OCI-LY1 (cell line): ENCODE results near the gene FNTB.

Source experiments
- H2AFZ ChIP-seq: fragments of 200-600 bp; sonication (generic), shearing (Covaris generic); 2 replicates; pipeline ENCODE4 v1.6.0; 2014; ENCODE audit warnings: antibody characterized with exemption, mild to moderate bottlenecking, low read length
- H3F3A ChIP-seq: fragments of 200-600 bp; sonication (generic), shearing (Covaris generic); 2 replicates; pipeline ENCODE4 v1.6.0; 2014; ENCODE audit warnings: mild to moderate bottlenecking, antibody characterized with exemption, low read length, moderate library complexity; ENCODE audit not compliant: insufficient read depth
- H3K27ac ChIP-seq: fragments of 200-600 bp; sonication (generic); 2 replicates; pipeline ENCODE4 v1.5.1; 2014; ENCODE audit warnings: low read length, mixed run types, mild to moderate bottlenecking, low read depth; ENCODE audit not compliant: poor library complexity, severe bottlenecking
- H3K27me3 ChIP-seq: fragments of 200-600 bp; sonication (generic); 2 replicates; pipeline ENCODE4 v1.6.0; 2014; ENCODE audit warnings: antibody characterized with exemption, mild to moderate bottlenecking, low read length, moderate library complexity; ENCODE audit not compliant: insufficient read depth
- H3K36me3 ChIP-seq: fragments of 200-600 bp; sonication (generic); 2 replicates; pipeline ENCODE4 v1.6.1; 2014; ENCODE audit warnings: mild to moderate bottlenecking, antibody characterized with exemption, low read length, moderate library complexity, mixed read lengths; ENCODE audit not compliant: insufficient read depth
- H3K4me1 ChIP-seq: fragments of 200-600 bp; sonication (generic); 2 replicates; pipeline ENCODE4 v1.5.1; 2014; ENCODE audit warnings: mild to moderate bottlenecking, low read length, moderate library complexity; ENCODE audit not compliant: insufficient read depth, severe bottlenecking
- H3K4me2 ChIP-seq: fragments of 200-600 bp; sonication (generic), shearing (Covaris generic); 2 replicates; pipeline ENCODE4 v1.6.1; 2014; ENCODE audit warnings: low read length
- H3K4me3 ChIP-seq: fragments of 200-600 bp; sonication (generic); 2 replicates; pipeline ENCODE4 v1.5.1; 2014; ENCODE audit warnings: low read length, low read depth, mild to moderate bottlenecking, mixed read lengths; ENCODE audit not compliant: poor library complexity, severe bottlenecking
- H3K79me2 ChIP-seq: fragments of 200-600 bp; shearing (Covaris generic); 2 replicates; pipeline ENCODE4 v1.6.1; 2016; ENCODE audit warnings: mixed run types, low read length, mixed read lengths; ENCODE audit not compliant: insufficient read depth
- H3K9ac ChIP-seq: fragments of 200-600 bp; sonication (generic), shearing (Covaris generic); 2 replicates; pipeline ENCODE4 v1.6.1; 2014; ENCODE audit warnings: mild to moderate bottlenecking, low read length, mixed read lengths
- H3K9me2 ChIP-seq: fragments of 200-600 bp; sonication (generic), shearing (Covaris generic); 2 replicates; pipeline ENCODE4 v1.6.1; 2014; ENCODE audit warnings: low read depth, mild to moderate bottlenecking, low read length, mixed read lengths
- H3K9me3 ChIP-seq: fragments of 200-600 bp; shearing (Covaris generic); 2 replicates; pipeline ENCODE4 v1.6.1; 2014; ENCODE audit warnings: low read length, mixed read lengths
- H4K20me1 ChIP-seq: fragments of 200-600 bp; sonication (generic), shearing (Covaris generic); 2 replicates; pipeline ENCODE4 v1.6.0; 2016; ENCODE audit warnings: mild to moderate bottlenecking, low read length; ENCODE audit not compliant: insufficient read depth
- EZH2 ChIP-seq: fragments of 200-600 bp; sonication (generic), shearing (Covaris generic); IDR thresholded peaks from 2 replicates; pipeline ENCODE4 v1.8.0; 2017; ENCODE audit warnings: borderline replicate concordance, mixed run types, mild to moderate bottlenecking, antibody characterized with exemption, low read length, moderate library complexity, mixed read lengths
- TF ChIP-seq, protein P1 (sequence below): fragments of 200-600 bp; sonication (generic), shearing (Covaris generic); IDR thresholded peaks from 2 replicates; pipeline ENCODE4 v1.5.1; 2017; ENCODE audit warnings: mild to moderate bottlenecking, antibody characterized with exemption, low read length, moderate library complexity, mixed read lengths

FNTB gene

DNA sequence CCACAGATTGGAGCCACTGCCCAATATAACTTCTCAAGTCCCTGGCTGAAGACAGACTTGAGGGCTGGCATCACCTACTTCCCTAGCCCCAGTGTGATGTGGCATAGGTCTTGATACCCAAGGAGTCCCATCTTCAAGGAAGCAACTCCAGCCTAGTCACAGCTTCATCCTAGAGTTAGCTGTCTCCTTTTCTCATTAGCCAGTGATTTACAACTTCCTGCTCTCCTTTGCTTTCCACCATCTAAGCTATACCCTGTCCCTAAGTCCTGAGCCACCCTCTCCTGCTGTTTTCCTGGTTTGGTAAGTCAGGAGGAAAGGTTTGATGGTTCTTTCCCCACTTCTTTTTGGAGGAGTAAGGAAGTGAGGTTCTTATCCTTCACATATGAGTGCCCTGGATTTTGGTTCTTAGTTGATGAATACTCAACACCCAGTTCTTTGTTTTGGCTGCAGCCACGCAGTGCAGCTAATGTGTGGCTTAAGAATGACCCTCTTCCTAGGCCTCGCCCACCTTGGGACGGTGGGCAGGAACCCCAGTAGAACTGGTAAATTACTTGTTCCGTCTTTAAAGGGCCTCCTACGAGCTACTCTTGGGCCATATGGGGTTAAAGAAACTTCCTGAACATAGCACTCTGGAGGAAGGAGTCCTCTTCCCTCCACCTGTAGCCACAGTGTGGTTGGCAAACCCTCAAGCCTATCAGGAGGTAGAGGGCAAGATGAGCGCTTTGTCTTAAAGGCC lies 40.2 kb upstream of the FNTB start:
- H2AFZ ChIP-seq: no peak overlapping the region

DNA sequence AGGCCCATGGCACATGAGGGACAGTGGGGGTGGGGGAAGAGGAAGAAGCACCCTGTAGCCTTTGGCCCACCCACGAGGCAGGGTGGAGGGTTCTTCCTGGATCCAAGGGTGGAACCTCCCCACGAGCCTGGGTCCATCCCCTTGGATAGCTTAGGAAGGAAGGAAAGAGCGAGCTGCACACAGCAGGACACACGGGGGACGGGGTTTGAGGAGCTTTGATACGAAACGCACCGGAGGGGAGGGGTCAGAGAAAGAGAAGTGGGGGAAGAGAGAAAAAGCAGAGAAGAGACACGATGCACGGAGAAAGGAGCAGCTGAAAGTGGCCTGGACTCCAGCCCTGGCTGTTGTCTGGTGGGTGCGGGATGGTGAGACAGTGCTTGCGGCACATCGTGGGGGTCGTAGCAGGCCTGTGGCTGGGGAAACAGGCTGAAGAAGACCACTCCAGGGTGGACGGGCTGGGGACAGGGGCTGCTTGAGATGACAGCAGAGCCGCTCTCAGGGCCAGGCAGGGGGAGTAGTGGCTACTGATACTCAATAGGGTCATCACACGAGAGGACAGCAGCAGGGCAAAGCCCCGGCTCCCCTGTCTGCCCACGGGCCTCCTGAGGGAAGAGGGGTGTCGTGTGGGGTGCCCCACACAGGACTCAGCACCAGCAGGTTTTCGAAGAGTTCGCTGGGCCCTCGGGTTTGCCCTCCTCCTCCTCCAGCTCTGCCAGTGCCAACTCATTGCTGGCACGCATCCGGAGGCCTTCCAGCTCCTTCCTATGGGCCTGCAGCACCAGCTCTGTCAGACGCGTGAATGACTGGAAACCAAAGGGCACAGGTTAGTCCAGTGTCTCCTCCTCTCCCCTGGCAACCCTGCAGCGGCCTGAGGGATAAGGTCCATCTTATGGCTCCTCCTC lies 38.7 kb upstream of the FNTB start:
- Histone ChIP-seq H3F3A (no peaks in the 10 kb centered on the region), H3K27me3 (no peaks in the 10 kb centered on the region), H3K36me3 (peaks cover 11% of the 10 kb centered on the region; the same call in 1 of the 2 replicates), H2AFZ (no peak overlapping the region), H3K4me3 (no peak overlapping the region), H3K27ac (no peak overlapping the region), H3K79me2 (no peaks in the 10 kb centered on the region), H3K4me2 (no peak overlapping the region), H3K9ac (no peak overlapping the region), H3K9me2 (no peaks in the 10 kb centered on the region), H3K9me3 (no peaks in the 10 kb centered on the region), H4K20me1 (no peaks in the 10 kb centered on the region), H3K4me1 (no peaks in the 10 kb centered on the region)
- TF ChIP-seq EZH2: no peak
- TF ChIP-seq, protein P1, sequence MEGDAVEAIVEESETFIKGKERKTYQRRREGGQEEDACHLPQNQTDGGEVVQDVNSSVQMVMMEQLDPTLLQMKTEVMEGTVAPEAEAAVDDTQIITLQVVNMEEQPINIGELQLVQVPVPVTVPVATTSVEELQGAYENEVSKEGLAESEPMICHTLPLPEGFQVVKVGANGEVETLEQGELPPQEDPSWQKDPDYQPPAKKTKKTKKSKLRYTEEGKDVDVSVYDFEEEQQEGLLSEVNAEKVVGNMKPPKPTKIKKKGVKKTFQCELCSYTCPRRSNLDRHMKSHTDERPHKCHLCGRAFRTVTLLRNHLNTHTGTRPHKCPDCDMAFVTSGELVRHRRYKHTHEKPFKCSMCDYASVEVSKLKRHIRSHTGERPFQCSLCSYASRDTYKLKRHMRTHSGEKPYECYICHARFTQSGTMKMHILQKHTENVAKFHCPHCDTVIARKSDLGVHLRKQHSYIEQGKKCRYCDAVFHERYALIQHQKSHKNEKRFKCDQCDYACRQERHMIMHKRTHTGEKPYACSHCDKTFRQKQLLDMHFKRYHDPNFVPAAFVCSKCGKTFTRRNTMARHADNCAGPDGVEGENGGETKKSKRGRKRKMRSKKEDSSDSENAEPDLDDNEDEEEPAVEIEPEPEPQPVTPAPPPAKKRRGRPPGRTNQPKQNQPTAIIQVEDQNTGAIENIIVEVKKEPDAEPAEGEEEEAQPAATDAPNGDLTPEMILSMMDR: no peak

More for the DNA sequence above, 40.2 kb upstream of the FNTB start:
- Histone ChIP-seq H3K4me2 (no peak overlapping the region), H3K9me3 (no peaks in the 10 kb centered on the region), H3K27me3 (no peaks in the 10 kb centered on the region), H3K4me3 (no peak overlapping the region), H3F3A (no peaks in the 10 kb centered on the region), H3K36me3 (peaks cover 11% of the 10 kb centered on the region; the same call in 1 of the 2 replicates), H3K27ac (no peak overlapping the region), H3K9me2 (no peaks in the 10 kb centered on the region), H3K4me1 (no peaks in the 10 kb centered on the region), H3K79me2 (no peaks in the 10 kb centered on the region), H3K9ac (no peak overlapping the region), H4K20me1 (no peaks in the 10 kb centered on the region)
- TF ChIP-seq, protein P1: no peak
- no peak for TF ChIP-seq EZH2

DNA sequence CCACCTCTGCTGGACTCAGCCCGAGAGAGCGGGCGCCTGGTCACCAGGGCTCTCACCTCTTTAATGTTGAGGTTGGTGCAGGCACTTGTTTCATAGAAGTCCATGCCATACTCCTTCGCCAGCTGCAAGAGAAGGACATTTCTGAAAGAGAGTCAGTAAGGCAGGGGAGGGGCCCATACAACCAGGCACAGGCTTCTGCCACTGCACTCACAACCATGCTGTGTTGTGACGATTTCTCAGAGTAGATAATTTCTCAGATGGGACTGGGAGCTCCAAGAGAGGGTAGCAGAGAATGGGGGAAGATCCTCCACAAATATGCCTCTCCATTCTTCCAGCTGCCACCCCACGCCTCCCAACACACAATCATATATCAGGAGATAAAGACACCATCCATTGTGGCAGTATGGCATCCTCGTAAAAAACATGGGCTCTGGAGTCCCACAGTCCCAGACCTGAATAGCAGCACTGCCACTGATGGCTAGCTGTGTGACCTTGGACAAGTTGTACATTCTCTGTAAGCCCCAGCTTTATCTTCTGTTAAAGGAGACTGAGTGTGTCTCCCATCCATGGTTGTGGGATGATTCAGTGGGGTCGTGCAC lies 38.0 kb upstream of the FNTB start:
- H3K27me3 ChIP-seq: no peaks in the 10 kb centered on the region
- no peak overlapping the region for H2AFZ ChIP-seq
- H3K4me1 ChIP-seq: no peaks in the 10 kb centered on the region
- H3K9ac ChIP-seq: no peak overlapping the region
- no peak overlapping the region for H3K4me2 ChIP-seq
- no peaks in the 10 kb centered on the region for H3K9me3 ChIP-seq
- H4K20me1 ChIP-seq: no peaks in the 10 kb centered on the region
- H3K4me3 ChIP-seq: no peak overlapping the region
- H3K36me3 ChIP-seq: peaks cover 6% of the 10 kb centered on the region; the same call in 1 of the 2 replicates
- H3K9me2 ChIP-seq: no peaks in the 10 kb centered on the region
- TF ChIP-seq, protein P1: no peak
- TF ChIP-seq EZH2: no peak
- no peaks in the 10 kb centered on the region for H3F3A ChIP-seq
- no peaks in the 10 kb centered on the region for H3K79me2 ChIP-seq
- no peak overlapping the region for H3K27ac ChIP-seq
